ENCODE measurements around the gene POU2AF1. TPM values are rescaled to one million over a fixed set of nuclear protein-coding genes. Genes with fewer than 3 reads are reported as not detected.

Gene POU2AF1
- total and polyA plus RNA-seq, 2 of the 8 experiments (the other 6 are each of a cell fraction or from before 2014, with no cell fraction given) = not detected

DNA sequence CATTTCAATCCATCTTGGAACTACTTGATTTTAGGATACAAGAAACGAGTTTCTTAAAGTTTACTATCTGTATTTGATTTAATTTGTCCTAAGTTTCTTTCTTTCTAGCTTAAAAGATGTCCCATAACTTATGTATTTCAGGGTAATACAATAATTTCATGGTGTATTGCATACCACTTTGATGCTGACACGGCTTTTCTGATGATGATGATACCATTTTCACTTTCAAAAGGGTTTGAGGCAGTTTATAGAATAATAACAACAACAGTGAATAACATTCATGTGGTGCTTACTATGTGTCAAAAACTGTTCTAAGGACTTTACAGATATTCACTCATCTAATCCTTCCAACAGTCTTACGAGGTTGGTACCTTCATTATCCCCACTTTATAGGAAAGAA is 33.2 kb upstream of the POU2AF1 start (continued):
- TF ChIP-seq SAP30 (IDR thresholded peaks at IDR 0.05; ENCODE audit: insufficient read depth, insufficient replicate concordance, low read length) (no peak), PHF8 (conservative IDR thresholded peaks at IDR 0.05; ENCODE audit: low read depth, low read length) (no peak)

Measured in H1 (cell line).